IMR-90 (cell line): Measurements from ENCODE around the gene OR2L2. TPM values are rescaled to one million over a fixed set of nuclear protein-coding genes. Genes with fewer than 3 reads are reported as not detected.

Experiments
- microRNA-seq, 2 experiments: library from miRNA; stranded (forward) in 1 of 2; unstranded in 1 of 2; fragments of 10-50 nt in 1 of 2; fragments of <30 nt in 1 of 2; gene quantifications in 1 of 2; microRNA quantifications in 1 of 2; one replicate each; pipeline versions ENCODE3 to v1.1.0; 2013 to 2020; ENCODE audit not compliant: insufficient read depth in 1 of 2, insufficient read length in 1 of 2, unreplicated experiment in 1 of 2
- polyA plus RNA-seq, 3 experiments: library from polyadenylated mRNA; depleted of rRNA; stranded (reverse); fragments of >200 nt; gene quantifications; 2 replicates each; pipeline ENCODE4 v1.2.3, GENCODE V29; 2012; ENCODE audit warnings: low replicate concordance in 1 of 3
- small RNA-seq, 5 experiments: library from RNA; depleted of rRNA; stranded (forward); fragments of <200 nt; gene quantifications; one replicate each; pipeline ENCODE3, GENCODE V24; 2012
- total RNA-seq: library from RNA; depleted of rRNA; stranded (reverse); fragments of >200 nt; gene quantifications from 2 replicates; pipeline ENCODE4 v1.2.3, GENCODE V29; 2012; rRNA removed

Gene OR2L2
- total and polyA plus RNA-seq, 2 of the 4 experiments (the other 2 are of a cell fraction), result not detected

Small RNA genes lying within 50 kb of the gene (microRNA-seq; reads per million reads assigned to microRNA genes)
- not detected for gene RF00019 (ENCODE audit: insufficient read depth, insufficient read length)

Small RNA genes lying within 50 kb of the gene (small RNA-seq; reads per million reads assigned to genes)
- gene RF00019, result 0 reads per million in 5 experiments

Other genes starting within 250 kb of the OR2L2 start
- not detected in 2 replicates for gene OR14A16, start 206.0 kb upstream of the OR2L2 start, total RNA-seq
- gene OR14A16, start 206.0 kb upstream of the OR2L2 start, polyA plus RNA-seq (2012; rRNA removed), result not detected in 2 replicates
- not detected in 2 replicates for gene OR11L1, start 188.2 kb upstream of the OR2L2 start, total RNA-seq
- not detected in 2 replicates for gene OR11L1, start 188.2 kb upstream of the OR2L2 start, polyA plus RNA-seq (2012; rRNA removed)
- 0.54 and 1.1 TPM in 2 replicates for gene TRIM58, start 172.9 kb upstream of the OR2L2 start, total RNA-seq
- gene TRIM58, start 172.9 kb upstream of the OR2L2 start, polyA plus RNA-seq (2012; rRNA removed), result 0.79 and 0.91 TPM in 2 replicates
- gene OR2W3, start 134.5 kb upstream of the OR2L2 start, total RNA-seq, result 0.28 and 0.54 TPM in 2 replicates
- gene OR2W3, start 134.5 kb upstream of the OR2L2 start, polyA plus RNA-seq (2012; rRNA removed), result 0.63 and 0.90 TPM in 2 replicates
- not detected in 2 replicates for gene OR2T8, start 109.8 kb upstream of the OR2L2 start, total RNA-seq
- not detected in 2 replicates for gene OR2T8, start 109.8 kb upstream of the OR2L2 start, polyA plus RNA-seq (2012; rRNA removed)
- not detected in 2 replicates for gene OR2AJ1, start 105.2 kb upstream of the OR2L2 start, total RNA-seq
- gene OR2AJ1, start 105.2 kb upstream of the OR2L2 start, polyA plus RNA-seq (2012; rRNA removed), result not detected in 2 replicates
- gene OR2L8, start 81.2 kb upstream of the OR2L2 start, total RNA-seq, result not detected in 2 replicates
- gene OR2L8, start 81.2 kb upstream of the OR2L2 start, polyA plus RNA-seq (2012; rRNA removed), result not detected in 2 replicates
- gene OR2AK2, start 64.8 kb upstream of the OR2L2 start, total RNA-seq, result not detected in 2 replicates
- gene OR2AK2, start 64.8 kb upstream of the OR2L2 start, polyA plus RNA-seq (2012; rRNA removed), result not detected in 2 replicates
- not detected in 2 replicates for gene OR2L5, start 16.4 kb upstream of the OR2L2 start, total RNA-seq
- not detected in 2 replicates for gene OR2L5, start 16.4 kb upstream of the OR2L2 start, polyA plus RNA-seq (2012; rRNA removed)
- gene OR2L3, start 16.8 kb downstream of the OR2L2 start, total RNA-seq, result not detected in 2 replicates
- not detected in 2 replicates for gene OR2L3, start 16.8 kb downstream of the OR2L2 start, polyA plus RNA-seq (2012; rRNA removed)
- not detected in 2 replicates for gene OR2L13, start 65.1 kb downstream of the OR2L2 start, total RNA-seq
- gene OR2L13, start 65.1 kb downstream of the OR2L2 start, polyA plus RNA-seq (2012; rRNA removed), result not detected in 2 replicates
- not detected in 2 replicates for gene OR2M5, start 115.1 kb downstream of the OR2L2 start, total RNA-seq
- not detected in 2 replicates for gene OR2M5, start 115.1 kb downstream of the OR2L2 start, polyA plus RNA-seq (2012; rRNA removed)
- gene OR2M2, start 144.8 kb downstream of the OR2L2 start, total RNA-seq, result not detected in 2 replicates
- gene OR2M2, start 144.8 kb downstream of the OR2L2 start, polyA plus RNA-seq (2012; rRNA removed), result not detected in 2 replicates
- gene OR2M3, start 167.2 kb downstream of the OR2L2 start, total RNA-seq, result not detected in 2 replicates
- gene OR2M3, start 167.2 kb downstream of the OR2L2 start, polyA plus RNA-seq (2012; rRNA removed), result not detected in 2 replicates
- not detected in 2 replicates for gene OR2M4, start 201.3 kb downstream of the OR2L2 start, total RNA-seq
- gene OR2M4, start 201.3 kb downstream of the OR2L2 start, polyA plus RNA-seq (2012; rRNA removed), result not detected in 2 replicates
- not detected in 2 replicates for gene OR2T33, start 247.9 kb downstream of the OR2L2 start, total RNA-seq
- not detected in 2 replicates for gene OR2T33, start 247.9 kb downstream of the OR2L2 start, polyA plus RNA-seq (2012; rRNA removed)